HG02970 (cell line): ENCODE measurements around the gene NPHP1.
"Not testable (repeated sequence)": the region's sequence is repeated elsewhere in the genome, so short reads cannot be mapped to it uniquely, and the experiment has no call there.

Source experiments
- ATAC-seq: cut with Tn5 transposase; IDR thresholded peaks from one replicate; pipeline ENCODE4 v1.9.1; 2021; ENCODE audit warnings: mild to moderate bottlenecking, moderate library complexity, moderate number of reproducible peaks; ENCODE audit not compliant: unreplicated experiment, low FRiP score

The NPHP1 gene

GRCh38 chr2:110205660-110206455 lies 1.0 kb upstream of the NPHP1 start:
- ATAC-seq: no peak

GRCh38 chr2:110198016-110198415 lies 6.8 kb downstream of the NPHP1 start:
- no peak for ATAC-seq

GRCh38 chr2:110197452-110197851 lies 7.4 kb downstream of the NPHP1 start:
- no peak for ATAC-seq

- not testable (repeated sequence) for ATAC-seq
Measured at GRCh38 chr2:110190169-110190568, 14.6 kb downstream of the NPHP1 start.

GRCh38 chr2:110182449-110182848 lies 22.4 kb downstream of the NPHP1 start:
- no peak for ATAC-seq

- no peak for ATAC-seq
Measured at GRCh38 chr2:110180036-110180435, 24.8 kb downstream of the NPHP1 start.

GRCh38 chr2:110173523-110173922 lies 31.3 kb downstream of the NPHP1 start:
- no peak for ATAC-seq

GRCh38 chr2:110172506-110172905 lies 32.3 kb downstream of the NPHP1 start:
- no peak for ATAC-seq

GRCh38 chr2:110170102-110170501 lies 34.7 kb downstream of the NPHP1 start:
- no peak for ATAC-seq

- no peak for ATAC-seq
Measured at GRCh38 chr2:110167326-110168000, 37.4 kb downstream of the NPHP1 start.

- no peak for ATAC-seq
Measured at GRCh38 chr2:110166266-110166665, 38.5 kb downstream of the NPHP1 start.

GRCh38 chr2:110157153-110157793 lies 47.5 kb downstream of the NPHP1 start:
- ATAC-seq: peak; percentile 62

GRCh38 chr2:110154828-110155227 lies 50.0 kb downstream of the NPHP1 start:
- ATAC-seq: not testable (repeated sequence)

GRCh38 chr2:110154188-110154587 lies 50.6 kb downstream of the NPHP1 start:
- not testable (repeated sequence) for ATAC-seq

- ATAC-seq: no peak
Measured at GRCh38 chr2:110153416-110153815, 51.4 kb downstream of the NPHP1 start.

- ATAC-seq: no peak
Measured at GRCh38 chr2:110152943-110153342, 51.9 kb downstream of the NPHP1 start.

GRCh38 chr2:110149330-110150220 lies 55.2 kb downstream of the NPHP1 start:
- no peak for ATAC-seq

GRCh38 chr2:110146945-110147332 lies 57.9 kb downstream of the NPHP1 start:
- no peak for ATAC-seq

GRCh38 chr2:110146183-110146944 lies 58.4 kb downstream of the NPHP1 start:
- ATAC-seq: no peak

GRCh38 chr2:110143982-110144381 lies 60.8 kb downstream of the NPHP1 start:
- ATAC-seq: no peak
